ENCODE measurements around the gene C1GALT1C1L.
A peak's percentile ranks its signal among the peaks of the same experiment; 100 is the strongest.
"Not testable (repeated sequence)": the region's sequence is repeated elsewhere in the genome, so short reads cannot be mapped to it uniquely, and the experiment has no call there.

C1GALT1C1L gene

GRCh38 chr2:43648994-43649701 is 27.1 kb downstream of the C1GALT1C1L start:
- no peak for DNase-seq

GRCh38 chr2:43643680-43644079 is 32.5 kb downstream of the C1GALT1C1L start:
- no peak for DNase-seq

- DNase-seq: no peak
These were observed 33.9 kb downstream of the C1GALT1C1L start for GRCh38 chr2:43642363-43642762.

- peak; percentile 77 for DNase-seq
These were observed 39.0 kb downstream of the C1GALT1C1L start, which contains the start of gene PLEKHH2 for GRCh38 chr2:43637030-43637803. PLEKHH2 (plus strand) TSS chr2:43637260; CDS start chr2:43644674, 7,414 bp downstream.

GRCh38 chr2:43636621-43637020 is 39.6 kb downstream of the C1GALT1C1L start:
- no peak for DNase-seq

GRCh38 chr2:43636153-43636552 is 40.1 kb downstream of the C1GALT1C1L start:
- not testable (repeated sequence) for DNase-seq

- no peak for DNase-seq
These were observed 41.5 kb downstream of the C1GALT1C1L start for GRCh38 chr2:43634604-43635306.

GRCh38 chr2:43631618-43632317 is 44.5 kb downstream of the C1GALT1C1L start:
- DNase-seq: no peak
